GM12891 (cell line): ENCODE measurements around the gene TCP1.
A peak's percentile ranks its signal among the peaks of the same experiment; 100 is the strongest.
"Not testable (repeated sequence)": the region's sequence is repeated elsewhere in the genome, so short reads cannot be mapped to it uniquely, and the experiment has no call there.

Experiments
- DNase-seq: peaks from one replicate; pipeline ENCODE4 v3.0.0; 2011; ENCODE audit warnings: low spot score; ENCODE audit not compliant: insufficient read length
- FAIRE-seq: peaks from 2 replicates; lab custom pipeline; 2011; peaks lifted over from hg19 to GRCh38; lab: Jason Lieb, UNC
- PAX5 ChIP-seq: IDR thresholded peaks from 2 replicates; pipeline ENCODE4 v1.6.1; 2011; ENCODE audit warnings: low read length, moderate library complexity, mild to moderate bottlenecking; ENCODE audit not compliant: insufficient read depth, severe bottlenecking
- POLR2A ChIP-seq: IDR thresholded peaks from 2 replicates; pipeline ENCODE4 v1.6.1; 2011; ENCODE audit warnings: low read depth, low read length, control low read depth
- POLR2AphosphoS5 ChIP-seq: IDR thresholded peaks from 2 replicates; pipeline ENCODE4 v1.6.1; 2011; ENCODE audit warnings: low read depth, low read length, control low read depth
- POU2F2 ChIP-seq: IDR thresholded peaks from 2 replicates; pipeline ENCODE4 v1.6.1; 2011; ENCODE audit warnings: low read depth, mild to moderate bottlenecking, control low read depth, low read length, moderate library complexity
- SPI1 ChIP-seq: IDR thresholded peaks from 2 replicates; pipeline ENCODE4 v1.6.1; 2011; ENCODE audit warnings: low read depth, low read length, control low read depth
- TAF1 ChIP-seq: IDR thresholded peaks from 2 replicates; pipeline ENCODE4 v1.6.1; 2011; ENCODE audit warnings: low read depth, low read length, control low read depth

TCP1 gene

GRCh38 chr6:159830501-159831372, 41.3 kb upstream of the TCP1 start:
- TF ChIP-seq POU2F2 = no peak
- TF ChIP-seq TAF1 = no peak
- TF ChIP-seq SPI1 = no peak
- TF ChIP-seq POLR2AphosphoS5 = no peak
- no peak for TF ChIP-seq PAX5
- TF ChIP-seq POLR2A = no peak
- no peak for FAIRE-seq

GRCh38 chr6:159829526-159829925, 40.1 kb upstream of the TCP1 start:
- peak; percentile 41 for FAIRE-seq
- TF ChIP-seq POLR2A (no peak), POLR2AphosphoS5 (no peak), SPI1 (no peak), POU2F2 (no peak), PAX5 (no peak), TAF1 (no peak)
- no peak for DNase-seq

More at GRCh38 chr6:159830501-159831372, 41.3 kb upstream of the TCP1 start:
- no peak for DNase-seq

GRCh38 chr6:159828074-159828473, 38.7 kb upstream of the TCP1 start:
- FAIRE-seq (no peak), DNase-seq (no peak)
- TF ChIP-seq SPI1 (no peak), POLR2A (no peak)

- DNase-seq = no peak
- FAIRE-seq = no peak
- TF ChIP-seq POLR2AphosphoS5 = no peak
- TF ChIP-seq TAF1 = no peak
- TF ChIP-seq SPI1 = no peak
- no peak for TF ChIP-seq POLR2A
- TF ChIP-seq PAX5 = no peak
- TF ChIP-seq POU2F2 = no peak
These were observed 37.7 kb upstream of the TCP1 start for GRCh38 chr6:159826968-159827647.

GRCh38 chr6:159826004-159826403, 36.6 kb upstream of the TCP1 start:
- no peak for DNase-seq
- no peak for TF ChIP-seq POLR2A
- TF ChIP-seq PAX5 = no peak
- TF ChIP-seq POU2F2 = no peak
- TF ChIP-seq TAF1 = no peak
- no peak for TF ChIP-seq POLR2AphosphoS5
- TF ChIP-seq SPI1 = no peak
- no peak for FAIRE-seq

- not testable (repeated sequence) for FAIRE-seq, DNase-seq
These were observed 35.3 kb upstream of the TCP1 start for GRCh38 chr6:159824690-159825089.

- no peak for DNase-seq
- no peak for TF ChIP-seq SPI1
- TF ChIP-seq POU2F2 = no peak
- no peak for TF ChIP-seq TAF1
- no peak for TF ChIP-seq POLR2A
- TF ChIP-seq PAX5 = no peak
- no peak for TF ChIP-seq POLR2AphosphoS5
- FAIRE-seq = no peak
These were observed 34.6 kb upstream of the TCP1 start for GRCh38 chr6:159823953-159824352.

- no peak for FAIRE-seq
- DNase-seq = no peak
- TF ChIP-seq PAX5 = no peak
These were observed 32.3 kb upstream of the TCP1 start for GRCh38 chr6:159821726-159822125.

GRCh38 chr6:159821122-159821521, 31.7 kb upstream of the TCP1 start:
- TF ChIP-seq PAX5 = no peak
- TF ChIP-seq POLR2AphosphoS5 = no peak
- TF ChIP-seq SPI1 = no peak
- no peak for TF ChIP-seq TAF1
- TF ChIP-seq POLR2A = no peak
- TF ChIP-seq POU2F2 = no peak
- no peak for DNase-seq

GRCh38 chr6:159819932-159820640, 30.7 kb upstream of the TCP1 start:
- TF ChIP-seq PAX5 = no peak
- TF ChIP-seq SPI1 = no peak
- TF ChIP-seq POLR2A = no peak
- no peak for DNase-seq
- peak; percentile 70 for FAIRE-seq

More at GRCh38 chr6:159821122-159821521, 31.7 kb upstream of the TCP1 start:
- no peak for FAIRE-seq
